Natural killer cell (primary cell): Measurements from ENCODE around the gene CACYBP. TPM values are rescaled to one million over a fixed set of nuclear protein-coding genes. Genes with fewer than 3 reads are reported as not detected.

ENCODE experiments used
- ATAC-seq, 3 donors: fragments of 150-1000 bp in 2 of 3; fragments of 200-7000 bp in 1 of 3; cut with Tn5 transposase; 1 replicate in 1 of 3; 2 replicates in 2 of 3; pipeline ENCODE4 v1.10.0; 2021; ENCODE audit warnings: mild to moderate bottlenecking in 2 of 3, moderate library complexity in 2 of 3
- DNase-seq, 2 donors: peaks; one replicate each; pipeline versions ENCODE4 v3.0.0 to v3.0.0-alpha.2; 2013 to 2021; ENCODE audit warnings: mixed read lengths in 1 of 2
- H3K27ac ChIP-seq: one replicate; pipeline ENCODE4 v1.5.1; 2013; ENCODE audit warnings: mild to moderate bottlenecking, low read length
- H3K27me3 ChIP-seq: one replicate; pipeline ENCODE4 v1.6.1; 2013; ENCODE audit warnings: low read length; ENCODE audit not compliant: control insufficient read depth, insufficient read depth
- H3K36me3 ChIP-seq: one replicate; pipeline ENCODE4 v1.6.1; 2013; ENCODE audit warnings: low read length; ENCODE audit not compliant: control insufficient read depth, insufficient read depth
- H3K4me1 ChIP-seq: one replicate; pipeline ENCODE4 v1.6.1; 2013; ENCODE audit warnings: low read length; ENCODE audit not compliant: control insufficient read depth, insufficient read depth
- H3K4me3 ChIP-seq: one replicate; pipeline ENCODE4 v1.5.1; 2013; ENCODE audit warnings: low read length
- H3K9me3 ChIP-seq: one replicate; pipeline ENCODE4 v1.6.1; 2013; ENCODE audit warnings: low read length; ENCODE audit not compliant: control insufficient read depth, insufficient read depth
- H3K27ac Mint-ChIP-seq, 2 donors: one replicate each; pipeline ENCODE4 v1.8.0; 2022; ENCODE audit warnings: mild to moderate bottlenecking in 2 of 2, mixed read lengths in 2 of 2, moderate library complexity in 1 of 2
- H3K27me3 Mint-ChIP-seq, 2 donors: one replicate each; pipeline ENCODE4 v1.8.0; 2022; ENCODE audit warnings: low read depth in 2 of 2, mixed read lengths in 2 of 2
- H3K36me3 Mint-ChIP-seq: one replicate; pipeline ENCODE4 v1.8.0; 2022; ENCODE audit warnings: mixed read lengths
- H3K4me1 Mint-ChIP-seq, 2 donors: one replicate each; pipeline ENCODE4 v1.8.0; 2022; ENCODE audit warnings: mixed read lengths in 2 of 2
- H3K4me3 Mint-ChIP-seq: one replicate; pipeline ENCODE4 v1.8.0; 2022; ENCODE audit warnings: mild to moderate bottlenecking, moderate library complexity, mixed read lengths
- H3K9me3 Mint-ChIP-seq, 2 donors: one replicate each; pipeline ENCODE4 v1.8.0; 2022; ENCODE audit warnings: mixed read lengths in 2 of 2
- CTCF ChIP-seq: fragments of 200-600 bp; IDR thresholded peaks from one replicate; pipeline ENCODE4 v1.8.0; 2022; ENCODE audit warnings: antibody characterized with exemption
- WGBS: methylation state at CpG from one replicate; pipeline ENCODE4 v1.1.7; 2013; ENCODE audit warnings: missing lambda C conversion rate; ENCODE audit not compliant: insufficient coverage; 5-methylcytosine and 5-hydroxymethylcytosine counted together
- intact Hi-C: fragments of 100-400 bp; cut with micrococcal nuclease; formaldehyde crosslinking; loops from one replicate; pipeline ENCODE4 v1.14.2; 2022
- total RNA-seq, 4 donors: library from RNA; stranded (reverse); fragments of 120-200 nt in 1 of 4; gene quantifications; one replicate each; pipeline versions ENCODE4 v1.2.3 to v1.2.4, GENCODE V29; 2013 to 2022

CACYBP gene
- total RNA-seq, 3 donors from 2014 or later (not counting 1 experiment from before 2014, with no cell fraction given) = 43.8 to 55.4 (median 51.9) TPM

GRCh38 chr1:175045097-175045496 is 45.4 kb downstream of the CACYBP start:
- H3K4me3 Mint-ChIP-seq = no peak overlapping the region
- H3K36me3 Mint-ChIP-seq = no peaks in the 10 kb centered on the region
- no peak for ATAC-seq
- TF ChIP-seq CTCF = no peak
- Histone ChIP-seq H3K27ac (no peak overlapping the region), H3K9me3 (no peaks in the 10 kb centered on the region), H3K36me3 (no peaks in the 10 kb centered on the region), H3K4me3 (no peak overlapping the region), H3K4me1 (no peaks in the 10 kb centered on the region), H3K27me3 (peaks cover 5% of the 10 kb centered on the region)
- no peak for DNase-seq
- H3K27ac Mint-ChIP-seq = no peak overlapping the region
- WGBS = 92% methylated on average over 19 of the region's 19 CpGs
- H3K4me1 Mint-ChIP-seq = no peaks in the 10 kb centered on the region
- peaks cover 30 to 37% of the 10 kb centered on the region in 2 donors for H3K27me3 Mint-ChIP-seq
- intact Hi-C loops = no loop called here
- no peaks in the 10 kb centered on the region for H3K9me3 Mint-ChIP-seq

GRCh38 chr1:175045519-175045918 is 45.8 kb downstream of the CACYBP start:
- H3K27me3 ChIP-seq = peaks cover 5% of the 10 kb centered on the region
- peaks cover 30 to 35% of the 10 kb centered on the region in 2 donors for H3K27me3 Mint-ChIP-seq
- no peak for DNase-seq
- no peaks in the 10 kb centered on the region for H3K9me3 Mint-ChIP-seq
- ATAC-seq = no peak
- no peak overlapping the region for H3K4me3 Mint-ChIP-seq
- H3K27ac ChIP-seq = no peak overlapping the region
- H3K4me3 ChIP-seq = no peak overlapping the region
- no peaks in the 10 kb centered on the region for H3K36me3 ChIP-seq
- H3K9me3 ChIP-seq = no peaks in the 10 kb centered on the region
- no peaks in the 10 kb centered on the region for H3K4me1 ChIP-seq
- no peak for TF ChIP-seq CTCF
- no peaks in the 10 kb centered on the region for H3K36me3 Mint-ChIP-seq
- H3K4me1 Mint-ChIP-seq = no peaks in the 10 kb centered on the region
- H3K27ac Mint-ChIP-seq = no peak overlapping the region
- intact Hi-C loops = no loop called here
- WGBS = 97% methylated on average over 29 of the region's 32 CpGs

GRCh38 chr1:175050992-175051391 is 51.2 kb downstream of the CACYBP start:
- no peak overlapping the region for H3K27ac Mint-ChIP-seq
- peaks cover 32 to 63% of the 10 kb centered on the region in 2 donors for H3K27me3 Mint-ChIP-seq
- no peak overlapping the region for H3K4me3 Mint-ChIP-seq
- peaks cover 4% of the 10 kb centered on the region for H3K36me3 Mint-ChIP-seq
- peaks cover 7% of the 10 kb centered on the region for H3K27me3 ChIP-seq
- intact Hi-C loops = no loop called here
- H3K4me1 Mint-ChIP-seq = no peaks in the 10 kb centered on the region
- DNase-seq (no peak), ATAC-seq (no peak)
- no peak for TF ChIP-seq CTCF
- no peak overlapping the region for H3K27ac ChIP-seq
- no peaks in the 10 kb centered on the region for H3K9me3 Mint-ChIP-seq
- no peaks in the 10 kb centered on the region for H3K4me1 ChIP-seq
- 67% methylated on average over 2 of the region's 2 CpGs for WGBS
- H3K9me3 ChIP-seq = no peaks in the 10 kb centered on the region
- no peak overlapping the region for H3K4me3 ChIP-seq
- no peaks in the 10 kb centered on the region for H3K36me3 ChIP-seq

GRCh38 chr1:175054736-175055135 is 55.0 kb downstream of the CACYBP start:
- TF ChIP-seq CTCF = no peak
- H3K36me3 Mint-ChIP-seq = peaks cover 7% of the 10 kb centered on the region
- H3K27ac Mint-ChIP-seq = no peak overlapping the region
- Histone ChIP-seq H3K27ac (no peak overlapping the region), H3K4me3 (no peak overlapping the region), H3K27me3 (peaks cover 2% of the 10 kb centered on the region), H3K36me3 (no peaks in the 10 kb centered on the region), H3K4me1 (no peaks in the 10 kb centered on the region), H3K9me3 (no peaks in the 10 kb centered on the region)
- peaks cover 19 to 61% of the 10 kb centered on the region in 2 donors for H3K27me3 Mint-ChIP-seq
- no peak overlapping the region for H3K4me3 Mint-ChIP-seq
- peaks cover 0 to 2% of the 10 kb centered on the region in 2 donors for H3K9me3 Mint-ChIP-seq
- intact Hi-C loops = no loop called here
- ATAC-seq (no peak), DNase-seq (no peak)
- 88% methylated on average over 3 of the region's 3 CpGs for WGBS
- no peaks in the 10 kb centered on the region for H3K4me1 Mint-ChIP-seq
